ENCODE results near the gene ADGB. TPM values are rescaled to one million over a fixed set of nuclear protein-coding genes. Genes with fewer than 3 reads are reported as not detected.
A peak's percentile ranks its signal among the peaks of the same experiment; 100 is the strongest.
"Not testable (repeated sequence)": the region's sequence is repeated elsewhere in the genome, so short reads cannot be mapped to it uniquely, and the experiment has no call there.

ADGB gene
- total and polyA plus RNA-seq, 8 donors = not detected

GRCh38 chr6:146785001-146785585 is 186.3 kb downstream of the ADGB start:
- Histone ChIP-seq H3K4me1 (no peaks in the 10 kb centered on the region), H3K4me3 (no peak overlapping the region), H3K27me3 (peaks cover 0 to 3% (median 0%) of the 10 kb centered on the region in 4 donors), H3K36me3 (no peaks in the 10 kb centered on the region), H3K27ac (no peak overlapping the region), H3K9me3 (no peaks in the 10 kb centered on the region)
- ATAC-seq (peak; percentile 46 to 75 (median 70)), DNase-seq (no peak), FAIRE-seq (no peak)
- WGBS, 2 donors = 41 to 55% methylated on average over 5 of the region's 5 CpGs
- peak in 3 of 4 donors; percentile 19 to 22 (median 19) for TF ChIP-seq CTCF (IDR thresholded peaks at IDR 0.05)
- intact Hi-C loops (cut with DNase I) = no loop called here

GRCh38 chr6:146787876-146788508 is 189.2 kb downstream of the ADGB start:
- FAIRE-seq = no peak
- no peak overlapping the region for H3K4me3 ChIP-seq
- no peak for DNase-seq
- 61 to 63% methylated on average over 5 of the region's 5 CpGs for WGBS, 2 donors
- no peak for TF ChIP-seq CTCF (IDR thresholded peaks at IDR 0.05)
- intact Hi-C loops (cut with DNase I) = no loop called here
- ATAC-seq = no peak
- H3K4me1 ChIP-seq = no peaks in the 10 kb centered on the region
- H3K27me3 ChIP-seq = peaks cover 0 to 3% (median 0%) of the 10 kb centered on the region in 4 donors
- no peaks in the 10 kb centered on the region for H3K36me3 ChIP-seq
- no peak overlapping the region for H3K27ac ChIP-seq
- no peaks in the 10 kb centered on the region for H3K9me3 ChIP-seq

GRCh38 chr6:146790561-146791091 is 191.9 kb downstream of the ADGB start:
- Histone ChIP-seq H3K4me3 (no peak overlapping the region), H3K27ac (no peak overlapping the region), H3K36me3 (no peaks in the 10 kb centered on the region), H3K9me3 (no peaks in the 10 kb centered on the region), H3K27me3 (no peaks in the 10 kb centered on the region), H3K4me1 (no peaks in the 10 kb centered on the region)
- ATAC-seq (no peak), FAIRE-seq (no peak), DNase-seq (no peak)
- intact Hi-C loops (cut with DNase I) = no loop called here
- 82 to 90% methylated on average over 4 of the region's 4 CpGs for WGBS, 2 donors
- TF ChIP-seq CTCF (IDR thresholded peaks at IDR 0.05) = no peak

GRCh38 chr6:146791930-146792329 is 193.2 kb downstream of the ADGB start:
- no peak overlapping the region for H3K4me3 ChIP-seq
- intact Hi-C loops (cut with DNase I) = no loop called here

GRCh38 chr6:146793218-146793617 is 194.4 kb downstream of the ADGB start:
- H3K4me1 ChIP-seq; H3K36me3 ChIP-seq; H3K9me3 ChIP-seq; ATAC-seq; intact Hi-C loops (cut with DNase I); H3K27me3 ChIP-seq; H3K4me3 ChIP-seq; DNase-seq; H3K27ac ChIP-seq; FAIRE-seq: not testable (repeated sequence)
- 56 to 87% methylated on average over 2 of the region's 2 CpGs for WGBS, 2 donors

More at GRCh38 chr6:146791930-146792329, 193.2 kb downstream of the ADGB start:
- no peak for FAIRE-seq
- no peak for TF ChIP-seq CTCF (IDR thresholded peaks at IDR 0.05)
- H3K27ac ChIP-seq = no peak overlapping the region
- no peaks in the 10 kb centered on the region for H3K36me3 ChIP-seq
- WGBS, 2 donors = 60 to 61% methylated on average over 4 of the region's 4 CpGs
- no peaks in the 10 kb centered on the region for H3K9me3 ChIP-seq
- H3K27me3 ChIP-seq = no peaks in the 10 kb centered on the region
- ATAC-seq = no peak
- no peaks in the 10 kb centered on the region for H3K4me1 ChIP-seq
- DNase-seq = no peak
